Stimulated activated effector memory CD8-positive, alpha-beta T cell treated with anti-CD3 and anti-CD28 coated beads, Interleukin-12 subunit alpha, Interleukin-12 subunit beta, amount 100 ng/mL, for 72 hours (primary cell): Measurements from ENCODE around the gene CENPV.
"Not testable (repeated sequence)": the region's sequence is repeated elsewhere in the genome, so short reads cannot be mapped to it uniquely, and the experiment has no call there.

Experiments
- ATAC-seq: fragments of 150-1000 bp; cut with Tn5 transposase; 2 replicates; pipeline ENCODE4 v1.10.0; 2021
- DNase-seq, 2 donors: peaks; one replicate each; pipeline ENCODE4 v3.0.0; 2021 to 2022; ENCODE audit warnings: low spot score in 2 of 2
- H3K27ac Mint-ChIP-seq: one replicate; pipeline ENCODE4 v1.8.0; 2022; ENCODE audit warnings: mild to moderate bottlenecking, mixed read lengths
- H3K36me3 Mint-ChIP-seq: one replicate; pipeline ENCODE4 v1.8.0; 2022; ENCODE audit warnings: mild to moderate bottlenecking, mixed read lengths
- H3K4me1 Mint-ChIP-seq: one replicate; pipeline ENCODE4 v1.8.0; 2022; ENCODE audit warnings: mixed read lengths
- H3K4me3 Mint-ChIP-seq: one replicate; pipeline ENCODE4 v1.8.0; 2022; ENCODE audit warnings: mild to moderate bottlenecking, mixed read lengths
- H3K9me3 Mint-ChIP-seq: one replicate; pipeline ENCODE4 v1.8.0; 2022; ENCODE audit warnings: mixed read lengths

The CENPV gene

GRCh38 chr17:16353317-16354174 is at the start of gene CENPV:
CENPV (minus strand) TSS chr17:16353469; CDS start chr17:16353436, 33 bp downstream.
- Mint-ChIP-seq H3K4me1 (peaks cover 10% of the 10 kb centered on the region), H3K36me3 (peaks cover 15% of the 10 kb centered on the region), H3K27ac (peak within 1 kb of the TSS; percentile 60), H3K9me3 (no peaks in the 10 kb centered on the region), H3K4me3 (peak within 1 kb of the TSS; percentile 85)
- ATAC-seq (peak; percentile 86), DNase-seq (peak; percentile 50 to 76)

GRCh38 chr17:16398270-16399267 is 45.3 kb upstream of the CENPV start:
- peak overlapping the region; percentile 50 for H3K27ac Mint-ChIP-seq
- no peaks in the 10 kb centered on the region for H3K9me3 Mint-ChIP-seq
- DNase-seq (no peak), ATAC-seq (peak; percentile 71)
- H3K4me1 Mint-ChIP-seq = peaks cover 7% of the 10 kb centered on the region
- H3K4me3 Mint-ChIP-seq = no peak overlapping the region
- no peaks in the 10 kb centered on the region for H3K36me3 Mint-ChIP-seq

DNA sequence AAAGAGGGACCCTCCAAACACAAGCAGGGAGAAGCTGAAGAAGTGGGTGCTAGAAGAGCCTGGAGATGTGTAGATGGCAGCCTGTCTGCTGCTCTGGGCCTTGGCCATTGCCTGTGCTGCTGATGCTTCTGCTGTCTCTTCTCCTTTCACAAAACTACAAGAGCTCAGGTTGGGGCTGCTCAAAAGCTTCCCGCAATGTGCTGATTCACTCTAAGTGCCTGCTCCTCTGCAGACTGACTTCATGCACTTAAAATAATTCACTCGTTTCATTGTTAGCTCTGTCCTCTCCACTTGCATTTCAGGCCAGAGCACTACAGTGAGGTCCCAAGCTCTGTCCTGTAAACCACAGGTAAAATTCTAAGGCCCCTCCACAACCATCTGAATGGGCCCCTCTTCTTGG is 43.4 kb upstream of the CENPV start:
- DNase-seq, H3K9me3 Mint-ChIP-seq, H3K4me1 Mint-ChIP-seq, H3K27ac Mint-ChIP-seq, ATAC-seq, H3K36me3 Mint-ChIP-seq, H3K4me3 Mint-ChIP-seq: not testable (repeated sequence)

DNA sequence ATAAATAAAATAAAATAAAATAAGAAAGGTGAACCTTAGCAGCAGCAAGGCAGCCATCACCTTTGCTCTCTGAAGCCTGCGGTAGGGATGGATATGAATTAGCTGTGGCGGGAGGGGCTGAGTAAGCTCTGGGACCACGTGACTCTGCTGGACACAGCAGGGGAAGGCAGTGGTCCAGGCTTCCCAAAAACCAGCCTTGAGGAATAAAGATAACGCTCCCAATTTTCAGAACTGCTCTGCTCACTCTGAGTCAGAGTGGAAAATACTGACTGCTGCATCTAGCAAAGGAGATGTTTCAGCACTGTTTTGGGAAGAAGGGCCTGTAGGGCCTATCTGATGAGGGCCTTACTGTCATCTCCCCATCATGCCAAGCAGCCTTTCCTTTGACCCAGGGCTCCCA is 42.6 kb upstream of the CENPV start:
- H3K4me3 Mint-ChIP-seq, DNase-seq, H3K27ac Mint-ChIP-seq, ATAC-seq, H3K36me3 Mint-ChIP-seq, H3K9me3 Mint-ChIP-seq, H3K4me1 Mint-ChIP-seq: not testable (repeated sequence)

GRCh38 chr17:16392491-16392890 is 39.2 kb upstream of the CENPV start:
- not testable (repeated sequence) for H3K36me3 Mint-ChIP-seq, H3K4me1 Mint-ChIP-seq, H3K4me3 Mint-ChIP-seq, DNase-seq, H3K9me3 Mint-ChIP-seq, H3K27ac Mint-ChIP-seq, ATAC-seq

DNA sequence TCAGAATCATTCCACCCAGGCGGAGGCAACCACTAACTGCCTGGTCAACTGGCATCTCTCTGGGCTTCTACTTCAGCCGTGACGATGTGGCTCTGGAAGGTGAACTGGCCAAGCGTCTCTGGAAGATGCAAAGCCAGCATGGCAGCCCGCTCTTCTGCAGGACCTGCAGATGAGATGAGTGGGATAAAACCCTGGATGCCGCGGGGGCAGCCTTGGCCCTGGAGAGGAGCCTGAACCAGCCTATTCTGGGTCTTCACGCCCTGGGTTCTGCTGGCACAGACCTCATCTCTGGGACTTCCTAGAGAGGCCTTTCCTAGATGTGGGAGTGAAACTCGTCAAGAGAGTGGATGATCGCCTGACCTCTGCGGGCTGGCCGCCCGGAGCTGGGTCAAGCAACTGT is 38.2 kb upstream of the CENPV start:
- DNase-seq (no peak), ATAC-seq (no peak)
- H3K9me3 Mint-ChIP-seq = no peaks in the 10 kb centered on the region
- H3K27ac Mint-ChIP-seq = no peak overlapping the region
- H3K4me1 Mint-ChIP-seq = peaks cover 5% of the 10 kb centered on the region
- no peaks in the 10 kb centered on the region for H3K36me3 Mint-ChIP-seq
- H3K4me3 Mint-ChIP-seq = no peak overlapping the region

GRCh38 chr17:16386126-16386507 is 32.8 kb upstream of the CENPV start:
- not testable (repeated sequence) for ATAC-seq, DNase-seq, H3K9me3 Mint-ChIP-seq, H3K27ac Mint-ChIP-seq
- peaks cover 36% of the 10 kb centered on the region for H3K4me1 Mint-ChIP-seq
- peaks cover 30% of the 10 kb centered on the region for H3K36me3 Mint-ChIP-seq
- H3K4me3 Mint-ChIP-seq = peak overlapping the region; percentile 89

DNA sequence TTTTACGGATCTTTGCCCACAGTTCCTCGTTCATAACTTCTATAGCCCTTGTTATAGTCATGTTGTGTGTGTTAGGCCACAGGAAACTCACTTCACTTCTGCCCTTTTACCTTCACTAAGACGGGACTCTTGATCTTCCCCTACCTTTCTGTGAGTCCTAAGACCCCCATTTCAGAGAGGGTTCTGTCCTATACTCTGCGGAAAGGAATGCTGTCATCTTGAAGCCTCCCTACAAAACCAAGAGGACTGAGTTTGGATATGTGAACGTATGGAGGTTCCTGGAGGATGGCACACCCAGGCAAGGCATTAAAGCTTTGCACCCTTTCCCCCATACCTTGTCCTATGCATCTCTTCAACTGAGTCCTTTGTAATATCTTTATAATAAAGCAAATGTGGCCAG is 31.3 kb upstream of the CENPV start:
- Mint-ChIP-seq H3K9me3 (no peaks in the 10 kb centered on the region), H3K36me3 (peaks cover 40% of the 10 kb centered on the region), H3K27ac (no peak overlapping the region), H3K4me1 (peaks cover 45% of the 10 kb centered on the region), H3K4me3 (no peak overlapping the region)
- DNase-seq (no peak), ATAC-seq (no peak)

- H3K4me1 Mint-ChIP-seq = peaks cover 45% of the 10 kb centered on the region
- no peaks in the 10 kb centered on the region for H3K9me3 Mint-ChIP-seq
- H3K27ac Mint-ChIP-seq = peak overlapping the region; percentile 83
- DNase-seq = no peak
- H3K36me3 Mint-ChIP-seq = peaks cover 40% of the 10 kb centered on the region
- no peak for ATAC-seq
- H3K4me3 Mint-ChIP-seq = peak overlapping the region; percentile 96
These were observed 30.6 kb upstream of the CENPV start for GRCh38 chr17:16383772-16384287.

- Mint-ChIP-seq H3K4me1 (peaks cover 45% of the 10 kb centered on the region), H3K36me3 (peaks cover 40% of the 10 kb centered on the region), H3K9me3 (no peaks in the 10 kb centered on the region), H3K27ac (peak overlapping the region; percentile 83), H3K4me3 (peak overlapping the region; percentile 96)
- DNase-seq (no peak), ATAC-seq (no peak)
These were observed 29.9 kb upstream of the CENPV start for GRCh38 chr17:16383216-16383615.

- ATAC-seq = peak; percentile 39
- DNase-seq = no peak
- Mint-ChIP-seq H3K9me3 (no peaks in the 10 kb centered on the region), H3K36me3 (peaks cover 40% of the 10 kb centered on the region), H3K4me1 (peaks cover 39% of the 10 kb centered on the region), H3K4me3 (peak overlapping the region; percentile 96), H3K27ac (peak overlapping the region; percentile 100)
These were observed 28.2 kb upstream of the CENPV start for GRCh38 chr17:16381496-16381820.

- Mint-ChIP-seq H3K4me3 (peak within 1 kb of the TSS; percentile 96), H3K36me3 (peaks cover 40% of the 10 kb centered on the region), H3K4me1 (peaks cover 39% of the 10 kb centered on the region), H3K27ac (peak within 1 kb of the TSS; percentile 100), H3K9me3 (no peaks in the 10 kb centered on the region)
- DNase-seq (peak; percentile 79 to 96), ATAC-seq (peak; percentile 98)
These were observed 27.6 kb upstream of the CENPV start, which contains the start of gene UBB for GRCh38 chr17:16380640-16381495. UBB (plus strand) TSS chr17:16381091; CDS start chr17:16381908, 817 bp downstream.

- DNase-seq = no peak
- ATAC-seq = no peak
- Mint-ChIP-seq H3K27ac (no peak overlapping the region), H3K4me1 (peaks cover 38% of the 10 kb centered on the region), H3K9me3 (no peaks in the 10 kb centered on the region), H3K4me3 (peak overlapping the region; percentile 96), H3K36me3 (peaks cover 40% of the 10 kb centered on the region)
These were observed 26.4 kb upstream of the CENPV start for GRCh38 chr17:16379654-16380053.

DNA sequence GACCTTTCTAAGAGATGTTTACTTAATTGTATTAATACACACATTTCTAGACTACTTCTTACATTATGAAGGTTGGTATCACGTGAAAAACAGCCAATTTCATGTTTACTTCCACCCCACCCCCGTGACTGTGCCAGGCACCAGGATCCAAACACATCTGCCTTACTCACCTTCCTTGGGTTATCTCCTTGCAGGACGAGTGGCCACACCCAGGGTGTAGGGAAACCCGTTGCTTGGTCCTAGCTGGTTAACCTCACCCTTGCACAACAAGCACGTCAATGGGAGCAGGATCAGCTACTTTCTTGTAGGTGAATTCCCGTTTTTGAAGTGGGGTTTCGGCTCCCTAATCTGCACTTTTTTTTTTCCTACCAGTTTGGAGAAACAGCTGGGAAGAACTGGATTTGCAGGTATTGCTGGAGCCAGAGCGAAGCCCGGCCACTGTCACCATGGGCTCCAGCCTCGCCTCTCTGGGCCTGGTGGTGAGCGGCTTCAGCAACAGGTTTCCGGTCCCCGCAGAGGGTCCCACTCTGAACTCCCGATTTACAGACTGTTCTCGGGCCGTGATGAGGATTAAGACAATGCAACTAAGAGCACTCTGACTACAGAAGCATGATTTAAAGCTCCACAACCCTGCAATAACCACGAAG is 25.5 kb upstream of the CENPV start:
- peaks cover 36% of the 10 kb centered on the region for H3K36me3 Mint-ChIP-seq
- peak overlapping the region; percentile 20 for H3K27ac Mint-ChIP-seq
- H3K4me1 Mint-ChIP-seq = peaks cover 29% of the 10 kb centered on the region
- DNase-seq (no peak), ATAC-seq (no peak)
- H3K4me3 Mint-ChIP-seq = peak overlapping the region; percentile 2
- H3K9me3 Mint-ChIP-seq = no peaks in the 10 kb centered on the region
